GM11168 (cell line): ENCODE measurements around the gene KAZN.

Experiments
- in situ Hi-C: fragments of 300-500 bp; cut with MboI; formaldehyde crosslinking; loops from one replicate; pipeline ENCODE4 v1.12.0; 2022; ENCODE audit warnings: low sequenced_read_pairs; ENCODE audit not compliant: unreplicated experiment

KAZN gene

GRCh38 chr1:14972107-14972506, 373.6 kb downstream of the KAZN start:
- in situ Hi-C loops, result no loop called here

- in situ Hi-C loops, result no loop called here
Observed at GRCh38 chr1:14973773-14974172, 375.3 kb downstream of the KAZN start.

DNA sequence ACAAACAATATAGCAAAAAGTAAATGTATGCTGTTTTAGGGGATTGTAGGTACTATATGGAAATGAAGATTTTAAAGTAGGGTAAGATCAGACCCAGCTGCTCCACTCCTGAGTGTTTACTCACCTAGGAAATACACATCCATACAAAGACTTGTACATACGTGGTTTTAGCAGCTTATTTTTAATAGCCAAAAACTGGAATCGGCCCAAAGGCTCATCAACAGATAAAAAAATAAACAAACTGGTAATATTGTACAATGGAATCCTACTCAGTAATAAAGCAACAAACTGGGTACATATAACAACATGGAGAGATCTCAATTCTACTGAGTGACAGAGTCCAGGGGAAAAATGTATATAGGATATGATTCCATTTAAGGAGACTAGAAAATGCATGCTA, 375.9 kb downstream of the KAZN start:
- in situ Hi-C loops, result no loop called here

GRCh38 chr1:14975119-14975518, 376.6 kb downstream of the KAZN start:
- in situ Hi-C loops, result no loop called here

- in situ Hi-C loops, result no loop called here
Observed at GRCh38 chr1:14976256-14976655, 377.8 kb downstream of the KAZN start.

DNA sequence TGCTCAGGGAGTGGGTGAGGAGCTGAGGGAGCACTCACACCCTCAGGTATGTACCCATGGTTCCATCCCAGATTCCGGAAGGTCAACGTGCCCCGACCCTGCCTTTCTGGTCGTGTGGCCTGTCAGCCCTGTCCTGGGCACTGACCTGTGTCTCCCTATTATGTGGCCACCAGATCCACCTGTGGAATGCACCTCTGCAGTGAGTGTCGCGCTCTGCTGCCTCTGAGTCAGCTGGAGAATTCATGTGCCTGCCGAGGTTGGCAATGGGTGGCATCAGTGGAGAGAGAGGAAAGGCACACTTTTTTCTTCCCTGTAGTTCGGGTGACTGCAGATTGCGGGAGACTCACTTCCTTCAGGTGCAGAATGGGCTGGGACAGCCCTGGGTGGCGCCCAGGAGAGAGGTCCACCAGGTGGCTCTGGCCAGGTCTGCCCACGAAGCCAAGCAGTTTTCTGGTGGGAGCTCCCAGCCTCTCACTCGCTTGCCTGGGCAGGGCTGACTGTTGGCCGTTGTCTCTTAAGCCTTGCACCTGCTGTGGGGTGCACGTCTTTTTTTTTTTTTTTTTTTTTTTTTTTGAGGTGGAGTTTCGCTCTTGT, 378.9 kb downstream of the KAZN start:
- in situ Hi-C loops, result no loop called here

DNA sequence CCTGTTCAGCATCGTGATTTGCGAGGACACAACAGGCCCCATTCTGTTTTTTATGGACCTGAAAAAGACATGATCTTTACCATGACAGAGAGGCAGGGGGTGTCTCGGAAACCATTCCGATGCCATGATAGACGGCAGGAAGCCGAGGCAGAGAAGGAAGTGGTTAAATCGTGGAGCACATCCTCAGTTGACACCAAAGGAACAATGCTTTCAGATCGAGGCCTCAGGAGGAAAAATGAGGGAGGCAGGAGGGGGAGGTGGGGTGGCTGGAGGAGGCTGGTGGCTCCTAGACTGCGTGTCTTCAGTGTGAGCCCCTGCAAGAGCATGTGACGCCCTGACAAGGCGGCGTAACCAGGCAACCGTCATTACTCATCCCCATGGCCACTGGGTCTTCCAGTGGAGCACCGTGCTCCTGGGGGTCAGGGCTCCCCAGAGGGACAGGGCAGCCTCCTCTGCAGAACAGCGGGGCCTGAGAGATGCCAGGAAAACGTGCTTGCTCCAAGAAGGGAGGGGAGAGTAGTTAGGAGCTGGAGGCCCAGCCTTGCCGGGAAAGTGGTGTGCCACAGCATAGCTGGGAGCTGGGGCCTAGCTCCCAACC, 382.2 kb downstream of the KAZN start:
- in situ Hi-C loops, result no loop called here

- in situ Hi-C loops, result no loop called here
Observed at GRCh38 chr1:14982029-14982428, 383.5 kb downstream of the KAZN start.

- in situ Hi-C loops, result no loop called here
Observed at GRCh38 chr1:14983277-14983676, 384.8 kb downstream of the KAZN start.

DNA sequence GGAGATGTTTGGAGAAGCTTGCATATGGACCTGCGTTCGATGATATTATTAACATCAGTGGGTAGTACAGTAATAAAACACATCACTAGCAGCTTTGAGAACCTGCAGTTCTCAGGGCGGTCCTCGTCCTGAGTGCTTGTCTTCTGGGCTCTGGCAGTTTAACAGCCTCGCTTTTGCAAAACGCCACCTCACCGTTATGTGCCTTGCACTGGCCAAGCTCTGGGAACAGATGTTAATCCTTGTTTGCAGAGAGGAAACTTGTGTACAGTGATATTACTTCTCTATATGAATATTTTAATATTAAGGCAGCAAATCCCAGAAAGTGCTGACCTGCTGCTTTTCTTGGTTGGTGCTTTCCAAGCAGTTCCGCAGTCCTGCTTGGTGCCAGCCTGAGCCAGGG, 387.7 kb downstream of the KAZN start:
- in situ Hi-C loops, result no loop called here

DNA sequence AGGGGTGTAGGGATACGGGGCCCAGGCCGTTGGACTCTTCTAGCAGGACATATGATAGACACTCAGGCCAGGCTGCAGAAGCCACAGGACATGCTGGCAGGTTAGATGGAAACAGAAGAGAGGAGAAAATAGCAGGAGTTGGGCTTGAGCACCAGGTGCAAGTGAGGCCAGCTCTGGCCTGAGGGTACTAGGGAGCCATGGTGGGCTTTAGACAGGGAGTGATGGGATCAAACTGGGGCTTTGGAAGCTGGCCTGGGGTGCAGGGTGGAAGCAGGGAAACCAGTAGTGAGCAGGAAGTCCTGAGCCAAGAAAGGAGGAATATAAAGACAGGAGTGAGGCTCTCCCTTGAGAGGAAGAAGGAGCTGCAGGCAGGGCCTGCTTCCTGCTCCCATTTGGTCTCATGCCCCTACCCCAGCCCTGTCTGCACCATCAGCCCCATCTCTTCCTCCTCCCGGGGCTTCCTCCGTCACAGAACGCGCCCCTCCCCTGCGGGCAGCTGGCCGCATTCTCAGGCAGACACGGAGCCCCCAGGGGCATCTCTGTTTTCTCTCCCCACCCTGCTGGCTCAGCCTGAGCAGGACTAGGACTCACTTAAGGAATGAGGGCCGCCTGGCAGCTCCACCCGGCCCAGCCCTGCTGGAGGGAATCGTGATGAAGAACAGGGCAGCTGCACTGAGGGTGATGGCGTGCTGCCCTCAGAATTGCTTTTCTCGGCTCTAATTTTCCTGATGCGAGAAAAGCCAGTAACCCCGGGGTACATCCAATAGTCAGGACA, 389.5 kb downstream of the KAZN start:
- in situ Hi-C loops, result no loop called here

DNA sequence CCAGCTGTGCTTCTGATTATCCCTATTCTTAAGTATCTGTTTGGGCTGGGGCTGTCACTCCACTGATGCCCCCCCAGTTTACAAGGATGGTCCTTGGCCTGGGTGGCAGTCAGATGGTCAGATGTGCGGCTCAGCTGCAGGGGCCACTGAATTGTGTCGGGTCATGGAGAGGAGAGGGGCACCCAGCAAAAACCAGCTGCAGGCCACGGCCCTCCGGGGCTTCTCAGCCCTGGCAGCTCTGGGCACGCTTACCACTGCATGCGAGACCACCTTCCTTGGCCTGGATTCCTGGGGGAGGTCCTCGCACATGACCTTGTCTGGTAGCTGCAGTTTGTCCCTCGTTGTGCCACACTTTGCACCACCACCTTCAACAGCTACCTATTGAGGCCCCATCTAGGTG, 390.2 kb downstream of the KAZN start:
- in situ Hi-C loops, result no loop called here

DNA sequence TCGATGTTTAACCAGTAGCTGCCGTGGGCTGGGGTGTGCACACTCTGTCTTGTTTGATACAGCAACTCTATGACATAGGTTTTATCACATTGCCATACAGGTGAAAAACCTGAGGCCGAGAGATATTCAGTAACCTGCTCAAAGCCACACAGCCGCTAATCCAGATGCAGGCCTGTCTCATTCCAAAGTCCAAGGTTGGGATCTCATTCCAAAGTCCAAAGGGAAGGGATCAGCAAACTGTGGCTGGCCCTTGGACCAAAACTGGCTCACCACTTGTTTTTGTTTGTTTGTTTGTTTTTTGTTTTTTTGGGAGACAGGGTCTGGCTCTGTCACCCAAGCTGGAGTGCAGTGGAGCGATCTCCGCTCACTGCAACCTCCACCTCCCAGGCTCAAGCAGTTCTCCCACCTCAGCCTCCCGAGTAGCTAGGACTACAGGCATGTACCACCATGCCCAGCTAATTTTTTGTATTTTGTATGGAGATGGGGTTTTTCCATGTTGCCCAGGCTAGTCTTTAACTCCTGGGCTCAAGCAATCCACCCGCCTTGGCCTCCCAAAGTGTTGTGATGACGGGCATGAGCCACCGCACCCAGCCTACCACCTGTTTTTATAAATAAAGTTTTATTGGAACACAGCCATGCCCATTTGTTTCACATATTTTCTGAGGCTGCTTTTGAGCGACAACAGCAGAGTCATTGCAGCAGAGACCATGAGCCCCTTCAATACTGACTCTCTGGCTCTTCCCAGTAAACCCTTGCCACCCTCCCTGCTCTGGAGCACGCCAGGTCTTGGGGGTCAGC, 391.6 kb downstream of the KAZN start:
- in situ Hi-C loops, result no loop called here

GRCh38 chr1:14993414-14993813, 394.9 kb downstream of the KAZN start:
- in situ Hi-C loops, result no loop called here

DNA sequence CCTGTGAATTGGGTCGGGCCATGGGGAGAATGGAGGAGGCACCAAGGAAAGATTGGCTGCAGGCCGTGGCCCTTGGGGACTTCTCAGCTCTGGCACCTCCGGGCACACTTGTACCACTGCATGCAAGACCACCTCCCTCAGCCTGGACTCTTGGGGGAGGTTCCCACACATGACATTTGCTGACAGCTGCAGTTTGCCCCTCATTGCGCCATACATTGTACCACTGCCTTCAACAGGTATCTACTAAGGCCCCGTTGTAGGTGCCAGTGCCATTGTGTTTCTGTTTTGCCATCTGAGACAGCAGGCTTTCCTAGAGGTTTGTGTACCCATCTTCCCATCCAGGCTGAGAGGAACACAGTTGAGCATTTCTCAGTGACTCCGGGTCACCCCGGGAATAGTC, 395.7 kb downstream of the KAZN start:
- in situ Hi-C loops, result no loop called here

GRCh38 chr1:14994841-14995437, 396.5 kb downstream of the KAZN start:
- in situ Hi-C loops, result no loop called here

DNA sequence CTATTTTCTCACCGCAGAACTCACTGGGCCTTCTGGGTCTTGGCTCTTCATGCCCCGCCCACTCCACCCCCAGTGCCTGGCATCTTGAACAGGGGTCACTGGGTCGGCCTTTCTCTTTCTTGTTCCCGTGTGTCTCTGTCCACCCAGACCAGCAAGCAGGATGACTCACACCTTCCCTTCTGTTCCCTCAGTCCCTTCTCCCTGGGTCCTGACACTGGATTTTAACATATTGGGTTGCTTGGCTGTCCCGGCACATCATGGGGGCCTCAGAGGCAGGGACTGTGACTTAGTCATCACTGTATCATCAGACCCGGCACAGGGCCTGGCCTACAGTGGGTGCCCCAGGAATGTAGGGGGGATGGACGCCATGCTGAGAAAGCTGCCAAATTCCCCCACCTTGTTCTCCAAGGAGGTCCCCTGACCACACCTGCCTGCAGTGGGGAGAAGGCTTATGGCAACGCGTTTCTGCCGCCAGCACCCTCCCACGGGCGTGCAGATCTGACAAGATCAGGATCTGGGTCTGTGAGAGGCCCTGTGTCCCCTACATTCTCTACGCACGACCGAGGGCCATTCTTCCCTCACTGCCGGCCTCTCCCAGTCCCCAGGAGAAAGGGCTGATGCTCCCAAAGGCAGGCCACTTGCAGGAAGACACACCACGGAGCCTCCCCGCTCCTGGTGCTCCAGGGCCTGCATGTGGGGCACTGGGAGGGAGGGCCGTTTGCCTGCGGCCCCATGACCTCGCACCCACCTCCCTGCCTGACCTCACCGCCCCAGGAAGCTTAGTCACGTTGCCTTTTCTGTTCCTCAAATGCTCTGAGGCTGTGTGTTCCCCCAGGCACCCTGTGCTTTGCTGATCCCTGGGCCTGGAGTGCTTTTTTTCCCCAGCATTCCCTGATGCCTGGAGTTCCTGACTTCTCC, 397.9 kb downstream of the KAZN start:
- in situ Hi-C loops, result no loop called here

- in situ Hi-C loops, result no loop called here
Observed at GRCh38 chr1:14997646-14998276, 399.3 kb downstream of the KAZN start.

DNA sequence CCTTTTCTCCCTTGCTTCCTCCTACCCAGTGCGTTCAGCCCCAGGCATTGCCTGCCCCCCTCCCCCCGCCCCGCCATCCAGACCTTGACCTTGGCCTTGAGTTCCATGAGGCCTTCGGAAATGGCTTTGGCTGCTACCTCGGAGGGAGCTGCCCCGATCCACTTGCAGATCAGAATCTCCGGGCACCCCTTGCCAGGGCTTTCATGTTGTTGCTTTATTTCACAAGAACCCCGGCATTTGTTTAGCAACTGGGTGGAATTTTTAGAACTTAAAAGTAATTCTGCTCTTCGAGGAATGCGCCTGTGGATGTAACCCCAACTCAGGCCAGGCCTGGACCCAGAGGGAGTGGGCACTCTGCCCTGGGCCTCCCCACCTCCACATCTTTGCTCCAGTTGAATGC, 401.0 kb downstream of the KAZN start:
- in situ Hi-C loops, result no loop called here
